ENCODE measurements around the gene VDAC1. TPM values are rescaled to one million over a fixed set of nuclear protein-coding genes. Genes with fewer than 3 reads are reported as not detected.

Gene VDAC1
- total and polyA plus RNA-seq, 2 donors (not counting 3 experiments of a cell fraction or from before 2014, with no cell fraction given), result 116 to 247 TPM

- Histone ChIP-seq H4K20me1 (replicated peaks; ENCODE audit: control insufficient read depth, extremely low read depth, insufficient read depth, low read length) (peaks cover 6% of the 10 kb centered on the region), H3K36me3 (ENCODE audit: control insufficient read depth in 2 of 2, extremely low read depth in 1 of 2, insufficient read depth in 2 of 2, low read length in 2 of 2) (peaks cover 2 to 3% of the 10 kb centered on the region in 2 experiments), H3K27me3 (ENCODE audit: control insufficient read depth in 2 of 2, insufficient read depth in 2 of 2, low read length in 2 of 2) (no peaks in the 10 kb centered on the region), H3K4me1 (ENCODE audit: control insufficient read depth, extremely low read depth, insufficient read depth, low read length) (peaks cover 34% of the 10 kb centered on the region), H3K79me2 (ENCODE audit: control insufficient read depth, insufficient read depth, low read length) (peaks cover 96% of the 10 kb centered on the region), H3K27ac (ENCODE audit: insufficient read depth, low read depth, low read length) (no peak overlapping the region), H3K9me1 (replicated peaks; ENCODE audit: control insufficient read depth, extremely low read depth, insufficient read depth, low read length) (no peaks in the 10 kb centered on the region), H3K4me2 (ENCODE audit: insufficient read depth, low read length) (no peak overlapping the region), H3K9me3 (replicated peaks; ENCODE audit: control insufficient read depth, insufficient read depth, low read length) (no peaks in the 10 kb centered on the region), H2AFZ (ENCODE audit: low read depth, low read length) (no peak overlapping the region), H3K9ac (replicated peaks; ENCODE audit: extremely low read depth, insufficient read depth, low read length) (no peak overlapping the region), H3K4me3 (replicated peaks in 1 of 3; ENCODE audit: insufficient read depth in 1 of 3, low read depth in 1 of 3, low read length in 3 of 3) (no peak overlapping the region)
- FAIRE-seq (no peak), DNase-seq (ENCODE audit: low read depth, low spot score) (no peak)
- intact Hi-C loops (cut with micrococcal nuclease) (no loop called here), dilution Hi-C loops (cut with MboI; ENCODE audit: extremely low pct_ligation_motif_present, low sequenced_read_pairs) (no loop called here)
- no TSS peak for BruUV-seq (replicated peaks)
- CTCF ChIA-PET, result interaction anchor here (1.8 to 2.3 kb wide), 2 partner anchors 16 to 44 kb away, joined by 12 to 15 read pairs; no protein-coding TSS in a partner anchor
- TF ChIP-seq CTCF (IDR thresholded peaks at IDR 0.05; ENCODE audit: extremely low read depth in 1 of 2, insufficient read depth in 1 of 2, low read depth in 1 of 2, low read length in 2 of 2), result no peak
- TF ChIP-seq GATA2 (IDR thresholded peaks at IDR 0.05; ENCODE audit: insufficient read depth, insufficient read length, low read depth, low read length), result no peak
- peak; percentile 30 for TF ChIP-seq JUN (IDR thresholded peaks at IDR 0.05; ENCODE audit: borderline replicate concordance, insufficient read depth, insufficient read length, low read depth)
- no peak for TF ChIP-seq POLR2A (IDR thresholded peaks at IDR 0.05; ENCODE audit: low read depth, low read length)
- no peak for TF ChIP-seq POLR2AphosphoS5 (IDR thresholded peaks at IDR 0.05; ENCODE audit: insufficient read depth, low read depth, low read length)
- POLR2A ChIA-PET, result no interaction called here
These were observed 9.4 kb downstream of the VDAC1 start for GRCh38 chr5:133995341-133995740.

GRCh38 chr5:133994990-133995333 is 9.8 kb downstream of the VDAC1 start:
- peaks cover 6% of the 10 kb centered on the region for H4K20me1 ChIP-seq (replicated peaks; ENCODE audit: control insufficient read depth, extremely low read depth, insufficient read depth, low read length)
- POLR2A ChIA-PET, result no interaction called here
- H3K4me2 ChIP-seq (ENCODE audit: insufficient read depth, low read length), result no peak overlapping the region

More at GRCh38 chr5:133994990-133995333, 9.8 kb downstream of the VDAC1 start:
- Histone ChIP-seq H3K27ac (ENCODE audit: insufficient read depth, low read depth, low read length) (no peak overlapping the region), H3K36me3 (ENCODE audit: control insufficient read depth in 2 of 2, extremely low read depth in 1 of 2, insufficient read depth in 2 of 2, low read length in 2 of 2) (peaks cover 4 to 5% of the 10 kb centered on the region in 2 experiments), H3K9me3 (replicated peaks; ENCODE audit: control insufficient read depth, insufficient read depth, low read length) (no peaks in the 10 kb centered on the region), H3K27me3 (ENCODE audit: control insufficient read depth in 2 of 2, insufficient read depth in 2 of 2, low read length in 2 of 2) (no peaks in the 10 kb centered on the region), H3K9ac (replicated peaks; ENCODE audit: extremely low read depth, insufficient read depth, low read length) (no peak overlapping the region), H3K9me1 (replicated peaks; ENCODE audit: control insufficient read depth, extremely low read depth, insufficient read depth, low read length) (no peaks in the 10 kb centered on the region), H3K4me3 (replicated peaks in 1 of 3; ENCODE audit: insufficient read depth in 1 of 3, low read depth in 1 of 3, low read length in 3 of 3) (no peak overlapping the region), H2AFZ (ENCODE audit: low read depth, low read length) (no peak overlapping the region), H3K79me2 (ENCODE audit: control insufficient read depth, insufficient read depth, low read length) (peaks cover 96% of the 10 kb centered on the region), H3K4me1 (ENCODE audit: control insufficient read depth, extremely low read depth, insufficient read depth, low read length) (peaks cover 37% of the 10 kb centered on the region)
- DNase-seq (ENCODE audit: low read depth, low spot score), result no peak
- TF ChIP-seq POLR2AphosphoS5 (IDR thresholded peaks at IDR 0.05; ENCODE audit: insufficient read depth, low read depth, low read length) (no peak), MYC (IDR thresholded peaks at IDR 0.05; ENCODE audit: low read depth, low read length) (no peak), CTCF (IDR thresholded peaks at IDR 0.05; ENCODE audit: extremely low read depth in 1 of 2, insufficient read depth in 1 of 2, low read depth in 1 of 2, low read length in 2 of 2) (no peak), EZH2 (IDR thresholded peaks at IDR 0.05; ENCODE audit: borderline replicate concordance, low read depth, low read length, severe bottlenecking) (no peak), FOS (IDR thresholded peaks at IDR 0.05; ENCODE audit: borderline replicate concordance, insufficient read depth, low read length) (no peak), MAX (IDR thresholded peaks at IDR 0.05; ENCODE audit: insufficient read depth, insufficient read length) (no peak), JUN (IDR thresholded peaks at IDR 0.05; ENCODE audit: borderline replicate concordance, insufficient read depth, insufficient read length, low read depth) (no peak), POLR2A (IDR thresholded peaks at IDR 0.05; ENCODE audit: low read depth, low read length) (no peak), GATA2 (IDR thresholded peaks at IDR 0.05; ENCODE audit: insufficient read depth, insufficient read length, low read depth, low read length) (no peak)
- FAIRE-seq, result no peak
- CTCF ChIA-PET, result no interaction called here
- intact Hi-C loops (cut with micrococcal nuclease) (no loop called here), dilution Hi-C loops (cut with MboI; ENCODE audit: extremely low pct_ligation_motif_present, low sequenced_read_pairs) (no loop called here)
- no TSS peak for BruUV-seq (replicated peaks)

Measured in endothelial cell of umbilical vein (primary cell).